ENCODE results near the gene OXNAD1. TPM values are rescaled to one million over a fixed set of nuclear protein-coding genes. Genes with fewer than 3 reads are reported as not detected.

OXNAD1 gene
- total and polyA plus RNA-seq, 2 experiments from 2014 or later, result 14.4 to 21.1 TPM

- WGBS (ENCODE audit: low lambda C conversion rate, missing lambda C conversion rate), result 94% methylated on average over 10 of the region's 10 CpGs
Observed at GRCh38 chr3:16270855-16271254, 5.8 kb downstream of the OXNAD1 start.

GRCh38 chr3:16272588-16272987 lies 7.6 kb downstream of the OXNAD1 start:
- no peak overlapping the region for H3K4me3 ChIP-seq
- H3K27me3 ChIP-seq, result no peaks in the 10 kb centered on the region
- no peak overlapping the region for H3K27ac ChIP-seq
- no peaks in the 10 kb centered on the region for H3K9me3 ChIP-seq (ENCODE audit: low read depth)
- TF ChIP-seq EZH2phosphoT487 (IDR thresholded peaks at IDR 0.05; ENCODE audit: low read depth, severe bottlenecking, unreplicated experiment) (no peak), CTCF (IDR thresholded peaks at IDR 0.05; ENCODE audit: poor library complexity) (no peak), EZH2 (IDR thresholded peaks at IDR 0.05; ENCODE audit: borderline replicate concordance) (no peak)
- DNase-seq (ENCODE audit: low spot score), result no peak
- H4K20me1 ChIP-seq (ENCODE audit: insufficient read depth, poor library complexity, severe bottlenecking), result no peaks in the 10 kb centered on the region
- no peak overlapping the region for H2AFZ ChIP-seq
- H3K9me2 ChIP-seq (replicated peaks; ENCODE audit: insufficient read depth), result no peaks in the 10 kb centered on the region
- no peaks in the 10 kb centered on the region for H3K36me3 ChIP-seq (replicated peaks; ENCODE audit: insufficient read depth, low read depth)
- peaks cover 3% of the 10 kb centered on the region for H3K4me1 ChIP-seq (ENCODE audit: insufficient read depth)
- 77% methylated on average over 1 of the region's 1 CpG for WGBS (ENCODE audit: low lambda C conversion rate, missing lambda C conversion rate)
- no peak overlapping the region for H3K4me2 ChIP-seq
- H3K79me2 ChIP-seq, result peaks cover 14% of the 10 kb centered on the region

More at GRCh38 chr3:16270855-16271254, 5.8 kb downstream of the OXNAD1 start:
- H3K9me2 ChIP-seq (replicated peaks; ENCODE audit: insufficient read depth), result no peaks in the 10 kb centered on the region
- no peak overlapping the region for H3K4me3 ChIP-seq
- H3K4me2 ChIP-seq, result no peak overlapping the region
- H3K9me3 ChIP-seq (ENCODE audit: low read depth), result no peaks in the 10 kb centered on the region
- no peaks in the 10 kb centered on the region for H3K27me3 ChIP-seq
- no peak overlapping the region for H3K27ac ChIP-seq
- no peak for DNase-seq (ENCODE audit: low spot score)
- no peak overlapping the region for H2AFZ ChIP-seq
- H4K20me1 ChIP-seq (ENCODE audit: insufficient read depth, poor library complexity, severe bottlenecking), result no peaks in the 10 kb centered on the region
- H3K4me1 ChIP-seq (ENCODE audit: insufficient read depth), result peaks cover 14% of the 10 kb centered on the region
- TF ChIP-seq EZH2 (IDR thresholded peaks at IDR 0.05; ENCODE audit: borderline replicate concordance), result no peak
- H3K79me2 ChIP-seq, result peaks cover 31% of the 10 kb centered on the region
- H3K36me3 ChIP-seq (replicated peaks; ENCODE audit: insufficient read depth, low read depth), result no peaks in the 10 kb centered on the region

- Histone ChIP-seq H3K79me2 (peaks cover 4% of the 10 kb centered on the region), H3K27ac (no peak overlapping the region), H3K9me3 (ENCODE audit: low read depth) (no peaks in the 10 kb centered on the region), H3K4me1 (ENCODE audit: insufficient read depth) (no peaks in the 10 kb centered on the region), H3K9me2 (replicated peaks; ENCODE audit: insufficient read depth) (no peaks in the 10 kb centered on the region), H2AFZ (no peak overlapping the region), H3K4me2 (no peak overlapping the region), H3K4me3 (no peak overlapping the region), H3K27me3 (no peaks in the 10 kb centered on the region), H3K36me3 (replicated peaks; ENCODE audit: insufficient read depth, low read depth) (no peaks in the 10 kb centered on the region), H4K20me1 (ENCODE audit: insufficient read depth, poor library complexity, severe bottlenecking) (no peaks in the 10 kb centered on the region)
- no peak for TF ChIP-seq CTCF (IDR thresholded peaks at IDR 0.05; ENCODE audit: poor library complexity)
- TF ChIP-seq EZH2 (IDR thresholded peaks at IDR 0.05; ENCODE audit: borderline replicate concordance), result no peak
- no peak for TF ChIP-seq EZH2phosphoT487 (IDR thresholded peaks at IDR 0.05; ENCODE audit: low read depth, severe bottlenecking, unreplicated experiment)
- no peak for DNase-seq (ENCODE audit: low spot score)
- 100% methylated on average over 2 of the region's 2 CpGs for WGBS (ENCODE audit: low lambda C conversion rate, missing lambda C conversion rate)
Observed at GRCh38 chr3:16273867-16274266, 8.9 kb downstream of the OXNAD1 start.

GRCh38 chr3:16277471-16277870 lies 12.5 kb downstream of the OXNAD1 start:
- DNase-seq (ENCODE audit: low spot score), result no peak
- TF ChIP-seq EZH2 (IDR thresholded peaks at IDR 0.05; ENCODE audit: borderline replicate concordance), result no peak
- no peak for TF ChIP-seq CTCF (IDR thresholded peaks at IDR 0.05; ENCODE audit: poor library complexity)
- TF ChIP-seq EZH2phosphoT487 (IDR thresholded peaks at IDR 0.05; ENCODE audit: low read depth, severe bottlenecking, unreplicated experiment), result no peak
- Histone ChIP-seq H3K27me3 (no peaks in the 10 kb centered on the region), H3K4me1 (ENCODE audit: insufficient read depth) (no peaks in the 10 kb centered on the region), H3K9me3 (ENCODE audit: low read depth) (no peaks in the 10 kb centered on the region), H3K4me2 (no peak overlapping the region), H2AFZ (no peak overlapping the region), H3K79me2 (no peaks in the 10 kb centered on the region), H3K4me3 (no peak overlapping the region), H3K36me3 (replicated peaks; ENCODE audit: insufficient read depth, low read depth) (no peaks in the 10 kb centered on the region), H4K20me1 (ENCODE audit: insufficient read depth, poor library complexity, severe bottlenecking) (no peaks in the 10 kb centered on the region), H3K27ac (peak overlapping the region; percentile 43), H3K9me2 (replicated peaks; ENCODE audit: insufficient read depth) (no peaks in the 10 kb centered on the region)
- WGBS (ENCODE audit: low lambda C conversion rate, missing lambda C conversion rate), result 84% methylated on average over 3 of the region's 3 CpGs
